ENCODE results near the gene TMEM200C. TPM values are rescaled to one million over a fixed set of nuclear protein-coding genes. Genes with fewer than 3 reads are reported as not detected.

Gene TMEM200C
- total RNA-seq, 1 experiment from 2014 or later: 0.05 TPM

- Histone ChIP-seq H3K9me3 (no peaks in the 10 kb centered on the region), H3K27me3 (replicated peaks; ENCODE audit: control insufficient read depth, insufficient read depth, low read length) (no peaks in the 10 kb centered on the region), H3K4me1 (no peaks in the 10 kb centered on the region), H3K36me3 (ENCODE audit: control insufficient read depth, insufficient read depth, low read length) (no peaks in the 10 kb centered on the region), H3K4me3 (ENCODE audit: low read depth, low read length) (no peak overlapping the region)
- Mint-ChIP-seq H3K36me3 (ENCODE audit: insufficient read depth, unreplicated experiment) (no peaks in the 10 kb centered on the region), H3K4me1 (ENCODE audit: low read depth, unreplicated experiment) (no peaks in the 10 kb centered on the region), H3K27me3 (ENCODE audit: insufficient read depth, unreplicated experiment) (peaks cover 11% of the 10 kb centered on the region), H3K27ac (ENCODE audit: unreplicated experiment) (no peak overlapping the region), H3K4me3 (ENCODE audit: unreplicated experiment) (no peak overlapping the region), H3K9me3 (ENCODE audit: unreplicated experiment) (no peaks in the 10 kb centered on the region)
- intact Hi-C loops (cut with micrococcal nuclease; ENCODE audit: unreplicated experiment): no loop called here
- no TSS peak for BruUV-seq (replicated peaks)
- ChIA-PET POLR2A (no interaction called here), CTCF (no interaction called here)
- DNase-seq: no peak
- no peak for TF ChIP-seq CTCF (IDR thresholded peaks at IDR 0.05; ENCODE audit: insufficient read depth in 1 of 2, low read depth in 1 of 2, low read length in 1 of 2, severe bottlenecking in 1 of 2, unreplicated experiment in 1 of 2)
These were observed 47.3 kb upstream of the TMEM200C start for GRCh38 chr18:5942591-5942990.

GRCh38 chr18:5941890-5942289 lies 46.6 kb upstream of the TMEM200C start:
- POLR2A ChIA-PET: no interaction called here

GRCh38 chr18:5939801-5940667 lies 44.7 kb upstream of the TMEM200C start:
- Mint-ChIP-seq H3K4me3 (ENCODE audit: unreplicated experiment) (no peak overlapping the region), H3K27me3 (ENCODE audit: insufficient read depth, unreplicated experiment) (peaks cover 17% of the 10 kb centered on the region), H3K27ac (ENCODE audit: unreplicated experiment) (no peak overlapping the region), H3K36me3 (ENCODE audit: insufficient read depth, unreplicated experiment) (no peaks in the 10 kb centered on the region), H3K9me3 (ENCODE audit: unreplicated experiment) (no peaks in the 10 kb centered on the region), H3K4me1 (ENCODE audit: low read depth, unreplicated experiment) (no peaks in the 10 kb centered on the region)
- ChIA-PET CTCF (no interaction called here), POLR2A (no interaction called here)
- no peaks in the 10 kb centered on the region for H3K4me1 ChIP-seq
- no peaks in the 10 kb centered on the region for H3K36me3 ChIP-seq (ENCODE audit: control insufficient read depth, insufficient read depth, low read length)
- no peak for DNase-seq
- H3K9me3 ChIP-seq: no peaks in the 10 kb centered on the region
- H3K4me3 ChIP-seq (ENCODE audit: low read depth, low read length): no peak overlapping the region
- H3K27me3 ChIP-seq (replicated peaks; ENCODE audit: control insufficient read depth, insufficient read depth, low read length): no peaks in the 10 kb centered on the region
- no TSS peak for BruUV-seq (replicated peaks)
- TF ChIP-seq CTCF (IDR thresholded peaks at IDR 0.05; ENCODE audit: insufficient read depth in 1 of 2, low read depth in 1 of 2, low read length in 1 of 2, severe bottlenecking in 1 of 2, unreplicated experiment in 1 of 2): no peak
- intact Hi-C loops (cut with micrococcal nuclease; ENCODE audit: unreplicated experiment): no loop called here

More at GRCh38 chr18:5941890-5942289, 46.6 kb upstream of the TMEM200C start:
- Mint-ChIP-seq H3K27me3 (ENCODE audit: insufficient read depth, unreplicated experiment) (peaks cover 14% of the 10 kb centered on the region), H3K4me1 (ENCODE audit: low read depth, unreplicated experiment) (no peaks in the 10 kb centered on the region), H3K27ac (ENCODE audit: unreplicated experiment) (no peak overlapping the region), H3K9me3 (ENCODE audit: unreplicated experiment) (no peaks in the 10 kb centered on the region), H3K36me3 (ENCODE audit: insufficient read depth, unreplicated experiment) (no peaks in the 10 kb centered on the region), H3K4me3 (ENCODE audit: unreplicated experiment) (no peak overlapping the region)
- Histone ChIP-seq H3K27me3 (replicated peaks; ENCODE audit: control insufficient read depth, insufficient read depth, low read length) (no peaks in the 10 kb centered on the region), H3K4me3 (ENCODE audit: low read depth, low read length) (no peak overlapping the region), H3K9me3 (no peaks in the 10 kb centered on the region), H3K36me3 (ENCODE audit: control insufficient read depth, insufficient read depth, low read length) (no peaks in the 10 kb centered on the region), H3K4me1 (no peaks in the 10 kb centered on the region)
- BruUV-seq (replicated peaks): no TSS peak
- DNase-seq: no peak
- CTCF ChIA-PET: no interaction called here
- intact Hi-C loops (cut with micrococcal nuclease; ENCODE audit: unreplicated experiment): no loop called here
- no peak for TF ChIP-seq CTCF (IDR thresholded peaks at IDR 0.05; ENCODE audit: insufficient read depth in 1 of 2, low read depth in 1 of 2, low read length in 1 of 2, severe bottlenecking in 1 of 2, unreplicated experiment in 1 of 2)
